ENCODE data around the gene MEF2D. TPM values are rescaled to one million over a fixed set of nuclear protein-coding genes. Genes with fewer than 3 reads are reported as not detected.

Gene MEF2D
- total and polyA plus RNA-seq, 3 experiments from 2014 or later = 19.2 to 35.4 (median 32.9) TPM

Other genes with a start within 250 kb of the MEF2D start
- gene SMG5, start 217.9 kb downstream of the MEF2D start, total RNA-seq = 100 to 1,000 TPM; 110 to 117 TPM
- 27.3 TPM for gene SMG5, start 217.9 kb downstream of the MEF2D start, polyA plus RNA-seq
- gene TMEM79, start 216.4 kb downstream of the MEF2D start, total RNA-seq = 10 to 100 TPM; 10.8 to 11.2 TPM
- gene TMEM79, start 216.4 kb downstream of the MEF2D start, polyA plus RNA-seq = 5.6 TPM
- gene GLMP, start 205.1 kb downstream of the MEF2D start, total RNA-seq = 10 to 100 TPM; 19.5 to 20.9 TPM
- gene GLMP, start 205.1 kb downstream of the MEF2D start, polyA plus RNA-seq = 18.9 TPM
- under 1 TPM in 1 of 2 experiments, not detected in 1; 0.35 TPM for gene VHLL, start 201.5 kb downstream of the MEF2D start, total RNA-seq
- gene VHLL, start 201.5 kb downstream of the MEF2D start, polyA plus RNA-seq = not detected
- gene CCT3, start 162.5 kb downstream of the MEF2D start, total RNA-seq = 100 to 1,000 TPM; 526 to 528 TPM
- 199 TPM for gene CCT3, start 162.5 kb downstream of the MEF2D start, polyA plus RNA-seq
- gene TSACC, start 162.2 kb downstream of the MEF2D start, total RNA-seq = under 1 TPM in 1 of 2 experiments, not detected in 1; 0.53 TPM
- gene TSACC, start 162.2 kb downstream of the MEF2D start, polyA plus RNA-seq = 0.84 TPM
- gene RHBG, start 131.6 kb downstream of the MEF2D start, total RNA-seq = not detected
- not detected for gene RHBG, start 131.6 kb downstream of the MEF2D start, polyA plus RNA-seq
- 1 to 10 TPM; 4.4 to 4.7 TPM for gene IQGAP3, start 71.8 kb upstream of the MEF2D start, total RNA-seq
- gene IQGAP3, start 71.8 kb upstream of the MEF2D start, polyA plus RNA-seq = not detected
- gene TTC24, start 78.9 kb upstream of the MEF2D start, total RNA-seq = 1 to 10 TPM; 7.3 to 7.4 TPM
- 2.3 TPM for gene TTC24, start 78.9 kb upstream of the MEF2D start, polyA plus RNA-seq
- gene NAXE, start 91.0 kb upstream of the MEF2D start, total RNA-seq = 10 to 100 TPM; 63.0 to 69.1 TPM
- gene NAXE, start 91.0 kb upstream of the MEF2D start, polyA plus RNA-seq = 113 TPM
- 100 to 1,000 TPM; 123 to 131 TPM for gene GPATCH4, start 100.7 kb upstream of the MEF2D start, total RNA-seq
- 58.7 TPM for gene GPATCH4, start 100.7 kb upstream of the MEF2D start, polyA plus RNA-seq
- not detected for gene HAPLN2, start 118.6 kb upstream of the MEF2D start, total RNA-seq
- gene HAPLN2, start 118.6 kb upstream of the MEF2D start, polyA plus RNA-seq = not detected
- not detected for gene BCAN, start 141.3 kb upstream of the MEF2D start, total RNA-seq
- gene BCAN, start 141.3 kb upstream of the MEF2D start, polyA plus RNA-seq = not detected
- gene NES, start 176.6 kb upstream of the MEF2D start, total RNA-seq = not detected
- not detected for gene NES, start 176.6 kb upstream of the MEF2D start, polyA plus RNA-seq
- under 1 TPM; 0.66 to 0.71 TPM for gene CRABP2, start 204.8 kb upstream of the MEF2D start, total RNA-seq
- not detected for gene CRABP2, start 204.8 kb upstream of the MEF2D start, polyA plus RNA-seq
- gene METTL25B, start 227.7 kb upstream of the MEF2D start, total RNA-seq = 10 to 100 TPM; 29.6 to 29.7 TPM
- gene METTL25B, start 227.7 kb upstream of the MEF2D start, polyA plus RNA-seq = 4.2 TPM
- gene ISG20L2, start 228.0 kb upstream of the MEF2D start, total RNA-seq = 10 to 100 TPM; 69.4 to 75.9 TPM
- 25.0 TPM for gene ISG20L2, start 228.0 kb upstream of the MEF2D start, polyA plus RNA-seq
- gene MRPL24, start 240.3 kb upstream of the MEF2D start, total RNA-seq = 100 to 1,000 TPM; 122 to 131 TPM
- gene MRPL24, start 240.3 kb upstream of the MEF2D start, polyA plus RNA-seq = 92.2 TPM

Data from CD8-positive, alpha-beta memory T cell (primary cell).